PC-3 (cell line): ENCODE data around the gene RNF123. TPM values are rescaled to one million over a fixed set of nuclear protein-coding genes. Genes with fewer than 3 reads are reported as not detected.

Experiments used
- ATAC-seq: fragments of 200-7000 bp; cut with Tn5 transposase; 2 replicates; pipeline ENCODE4 v1.9.1; 2020; ENCODE audit warnings: mild to moderate bottlenecking, moderate library complexity
- BruUV-seq: library from RNA; stranded (reverse); fragments of 400-500 nt; replicated peaks from 2 replicates; lab custom pipeline; 2021; lab: Mats Ljungman, UMichigan
- CTCF ChIA-PET: fragments of 300-600 bp; sonication (Branson Sonifier 250); formaldehyde crosslinking; loops from one replicate; lab custom pipeline; 2022; ENCODE audit warnings: antibody characterized with exemption; lab: Charles Lee
- POLR2A ChIA-PET: fragments of 300-600 bp; sonication (Branson Sonifier 250); formaldehyde crosslinking; loops from one replicate; lab custom pipeline; 2022; ENCODE audit warnings: antibody characterized with exemption; ENCODE audit not compliant: unreplicated experiment; lab: Charles Lee
- DNase-seq: peaks from one replicate; pipeline ENCODE4 v3.0.0-alpha.2; 2015
- H2AFZ ChIP-seq: fragments of 300-600 bp; sonication (generic); 2 replicates; pipeline ENCODE4 v1.6.0; 2016; ENCODE audit warnings: antibody characterized with exemption, low read length
- H3F3A ChIP-seq: fragments of 300-600 bp; sonication (generic); one replicate; pipeline ENCODE4 v1.6.0; 2017; ENCODE audit warnings: antibody characterized with exemption, low read length, control low read depth, mild to moderate bottlenecking; ENCODE audit not compliant: unreplicated experiment
- H3K27ac ChIP-seq: fragments of 300-600 bp; sonication (generic); 2 replicates; pipeline ENCODE4 v1.5.1; 2016; ENCODE audit warnings: mild to moderate bottlenecking, low read length
- H3K27me3 ChIP-seq: fragments of 300-600 bp; sonication (generic); 2 replicates; pipeline ENCODE4 v1.6.1; 2016; ENCODE audit warnings: low read length, mixed read lengths
- H3K36me3 ChIP-seq: fragments of 300-600 bp; sonication (generic); 2 replicates; pipeline ENCODE4 v1.6.1; 2016; ENCODE audit warnings: low read depth, mixed run types, low read length, mixed read lengths
- H3K4me1 ChIP-seq: fragments of 300-600 bp; sonication (generic); 2 replicates; pipeline ENCODE4 v1.5.1; 2016; ENCODE audit warnings: low read length; ENCODE audit not compliant: insufficient read depth
- H3K4me2 ChIP-seq: fragments of 300-600 bp; sonication (generic); 2 replicates; pipeline ENCODE4 v1.6.0; 2016; ENCODE audit warnings: low read length
- H3K4me3 ChIP-seq: fragments of 300-600 bp; sonication (generic); 2 replicates; pipeline ENCODE4 v1.5.1; 2016; ENCODE audit warnings: mild to moderate bottlenecking, low read length, mixed read lengths
- H3K79me2 ChIP-seq: fragments of 300-600 bp; sonication (generic); 2 replicates; pipeline ENCODE4 v1.6.1; 2017; ENCODE audit warnings: low read length, mixed read lengths
- H3K9ac ChIP-seq: fragments of 300-600 bp; sonication (generic); 2 replicates; pipeline ENCODE4 v1.6.0; 2016; ENCODE audit warnings: mild to moderate bottlenecking, low read length
- H3K9me2 ChIP-seq: fragments of 300-600 bp; sonication (generic); replicated peaks from 2 replicates; pipeline ENCODE4 v1.6.1; 2016; ENCODE audit warnings: mixed run types, low read length, mixed read lengths
- H3K9me3 ChIP-seq: fragments of 300-600 bp; sonication (generic); 2 replicates; pipeline ENCODE4 v1.6.1; 2016; ENCODE audit warnings: low read length, mixed read lengths
- H4K20me1 ChIP-seq: fragments of 300-600 bp; sonication (generic); 2 replicates; pipeline ENCODE4 v1.6.1; 2016; ENCODE audit warnings: low read length, mixed read lengths
- EZH2 ChIP-seq: fragments of 300-600 bp; sonication (generic); IDR thresholded peaks from one replicate; pipeline ENCODE4 v1.6.1; 2017; ENCODE audit warnings: antibody characterized with exemption, mild to moderate bottlenecking, low read length; ENCODE audit not compliant: unreplicated experiment
- EZH2phosphoT487 ChIP-seq: fragments of 300-600 bp; sonication (generic); IDR thresholded peaks from 2 replicates; pipeline ENCODE4 v1.6.1; 2018; ENCODE audit warnings: mild to moderate bottlenecking, antibody characterized with exemption, low read length, borderline replicate concordance
- intact Hi-C: fragments of 100-400 bp; cut with micrococcal nuclease; formaldehyde crosslinking; loops from 2 replicates; pipeline ENCODE4 v1.9.0; 2023
- total RNA-seq: library from RNA; depleted of rRNA; stranded (reverse); fragments of >200 nt; gene quantifications from 2 replicates; pipeline ENCODE4 v1.2.3, GENCODE V29; 2014
- TF ChIP-seq, protein P1 (sequence below): fragments of 300-600 bp; sonication (generic); conservative IDR thresholded peaks from 2 replicates; pipeline ENCODE4 v1.5.1; 2017; ENCODE audit warnings: antibody characterized with exemption, low read depth, mild to moderate bottlenecking, low read length

Gene RNF123
- total RNA-seq, 1 experiment from 2014 or later, result 38.6 TPM

DNA sequence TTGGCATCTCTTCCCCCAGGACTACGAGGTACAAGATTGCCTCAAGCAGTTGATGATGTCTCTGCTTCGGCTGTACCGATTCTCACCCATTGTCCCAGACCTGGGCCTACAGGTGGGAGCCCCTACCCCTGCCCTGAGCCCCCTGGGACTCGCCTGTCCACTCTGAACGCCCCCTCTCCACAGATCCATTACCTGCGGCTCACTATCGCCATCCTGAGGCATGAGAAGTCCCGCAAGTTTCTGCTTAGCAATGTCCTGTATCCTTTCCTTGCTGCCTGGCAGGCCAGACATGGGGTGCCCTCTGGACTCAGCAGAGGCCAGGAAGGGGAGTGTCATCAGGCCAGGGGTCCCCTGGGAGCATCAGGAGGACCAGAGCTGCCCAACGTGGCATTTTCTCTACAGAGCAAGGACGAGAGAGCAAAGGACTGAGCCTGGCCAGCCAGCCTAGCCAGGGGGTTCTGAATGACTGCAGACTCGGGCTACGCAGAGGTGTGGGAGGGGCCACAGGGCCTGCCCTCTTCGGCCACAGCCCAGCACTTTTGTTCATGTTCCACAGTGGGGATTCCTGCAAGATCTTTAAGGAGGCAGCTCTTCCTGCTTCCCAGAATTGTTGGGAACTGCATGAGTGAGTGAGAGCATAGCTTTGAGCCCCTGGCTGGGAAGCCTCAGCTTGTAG, 11.2 kb downstream of the RNF123 start:
- no TSS peak for BruUV-seq
- no peak for DNase-seq
- Histone ChIP-seq H3K79me2 (no peaks in the 10 kb centered on the region), H4K20me1 (no peaks in the 10 kb centered on the region), H3K4me3 (no peak overlapping the region), H3K4me2 (no peak overlapping the region), H3K27me3 (no peaks in the 10 kb centered on the region), H3K9ac (no peak overlapping the region), H3K27ac (no peak overlapping the region), H3K9me2 (no peaks in the 10 kb centered on the region), H3K4me1 (no peaks in the 10 kb centered on the region), H3F3A (no peaks in the 10 kb centered on the region), H3K36me3 (peaks cover 5% of the 10 kb centered on the region; the same call in 1 of the 2 replicates), H2AFZ (no peak overlapping the region), H3K9me3 (no peaks in the 10 kb centered on the region)
- TF ChIP-seq EZH2 (no peak), EZH2phosphoT487 (no peak)
- TF ChIP-seq, protein P1, sequence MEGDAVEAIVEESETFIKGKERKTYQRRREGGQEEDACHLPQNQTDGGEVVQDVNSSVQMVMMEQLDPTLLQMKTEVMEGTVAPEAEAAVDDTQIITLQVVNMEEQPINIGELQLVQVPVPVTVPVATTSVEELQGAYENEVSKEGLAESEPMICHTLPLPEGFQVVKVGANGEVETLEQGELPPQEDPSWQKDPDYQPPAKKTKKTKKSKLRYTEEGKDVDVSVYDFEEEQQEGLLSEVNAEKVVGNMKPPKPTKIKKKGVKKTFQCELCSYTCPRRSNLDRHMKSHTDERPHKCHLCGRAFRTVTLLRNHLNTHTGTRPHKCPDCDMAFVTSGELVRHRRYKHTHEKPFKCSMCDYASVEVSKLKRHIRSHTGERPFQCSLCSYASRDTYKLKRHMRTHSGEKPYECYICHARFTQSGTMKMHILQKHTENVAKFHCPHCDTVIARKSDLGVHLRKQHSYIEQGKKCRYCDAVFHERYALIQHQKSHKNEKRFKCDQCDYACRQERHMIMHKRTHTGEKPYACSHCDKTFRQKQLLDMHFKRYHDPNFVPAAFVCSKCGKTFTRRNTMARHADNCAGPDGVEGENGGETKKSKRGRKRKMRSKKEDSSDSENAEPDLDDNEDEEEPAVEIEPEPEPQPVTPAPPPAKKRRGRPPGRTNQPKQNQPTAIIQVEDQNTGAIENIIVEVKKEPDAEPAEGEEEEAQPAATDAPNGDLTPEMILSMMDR, result peak; percentile 46
- ChIA-PET CTCF (interaction anchor here (0.5 to 1.1 kb wide), 4 partner anchors 86 to 280 kb away, joined by 3 to 10 read pairs (median 4); partner anchors contain the start of gene IP6K1), POLR2A (interaction anchor here (0.7 kb wide), 1 partner anchor 102 kb away, joined by 5 read pairs; no protein-coding TSS in a partner anchor)
- intact Hi-C loops, result no loop called here
- no peak for ATAC-seq

DNA sequence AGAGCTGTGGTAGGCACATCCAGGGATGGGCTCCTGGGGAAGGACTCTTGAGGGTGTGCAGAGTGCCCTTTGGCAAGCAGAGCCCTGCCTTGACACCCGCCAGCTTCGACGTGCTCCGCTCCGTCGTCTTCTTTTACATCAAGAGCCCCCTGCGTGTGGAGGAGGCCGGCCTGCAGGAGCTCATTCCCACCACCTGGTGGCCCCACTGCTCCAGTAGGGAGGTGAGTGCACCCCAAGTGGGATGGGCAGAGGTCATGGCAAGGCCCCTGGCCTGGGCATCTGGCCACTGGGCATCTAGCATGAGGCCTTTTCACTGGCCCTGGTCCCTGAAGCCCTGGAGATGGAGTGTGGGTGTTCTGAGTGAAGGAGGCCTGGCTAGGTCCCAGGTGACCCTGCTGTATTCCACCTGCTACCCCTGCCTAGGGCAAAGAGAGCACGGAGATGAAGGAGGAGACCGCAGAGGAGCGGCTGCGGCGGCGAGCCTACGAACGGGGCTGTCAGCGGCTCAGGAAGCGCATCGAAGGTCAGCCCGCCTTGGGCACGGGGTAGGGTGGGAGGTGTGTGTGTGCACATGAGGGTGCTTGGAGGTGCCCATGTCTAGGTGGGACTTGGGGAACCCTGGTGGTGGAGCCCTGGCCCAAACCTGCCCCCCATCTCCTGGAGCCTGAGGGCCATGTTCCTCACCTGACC, 12.2 kb downstream of the RNF123 start:
- Histone ChIP-seq H3K27ac (no peak overlapping the region), H2AFZ (no peak overlapping the region), H3K9ac (no peak overlapping the region), H3K36me3 (peaks cover 10% of the 10 kb centered on the region; the same call in 1 of the 2 replicates), H3K27me3 (no peaks in the 10 kb centered on the region), H3F3A (no peaks in the 10 kb centered on the region), H3K4me1 (no peaks in the 10 kb centered on the region), H3K79me2 (no peaks in the 10 kb centered on the region), H4K20me1 (no peaks in the 10 kb centered on the region), H3K4me2 (no peak overlapping the region), H3K9me2 (no peaks in the 10 kb centered on the region), H3K4me3 (no peak overlapping the region), H3K9me3 (no peaks in the 10 kb centered on the region)
- CTCF ChIA-PET, result interaction anchor here (0.5 to 1.1 kb wide), 4 partner anchors 85 to 279 kb away, joined by 3 to 10 read pairs (median 4); partner anchors contain the start of gene IP6K1
- POLR2A ChIA-PET, result interaction anchor here (0.7 kb wide), 1 partner anchor 101 kb away, joined by 5 read pairs; no protein-coding TSS in a partner anchor
- no peak for TF ChIP-seq EZH2
- TF ChIP-seq, protein P1, result peak; percentile 68
- BruUV-seq, result no TSS peak
- ATAC-seq (no peak), DNase-seq (no peak)
- intact Hi-C loops, result no loop called here

DNA sequence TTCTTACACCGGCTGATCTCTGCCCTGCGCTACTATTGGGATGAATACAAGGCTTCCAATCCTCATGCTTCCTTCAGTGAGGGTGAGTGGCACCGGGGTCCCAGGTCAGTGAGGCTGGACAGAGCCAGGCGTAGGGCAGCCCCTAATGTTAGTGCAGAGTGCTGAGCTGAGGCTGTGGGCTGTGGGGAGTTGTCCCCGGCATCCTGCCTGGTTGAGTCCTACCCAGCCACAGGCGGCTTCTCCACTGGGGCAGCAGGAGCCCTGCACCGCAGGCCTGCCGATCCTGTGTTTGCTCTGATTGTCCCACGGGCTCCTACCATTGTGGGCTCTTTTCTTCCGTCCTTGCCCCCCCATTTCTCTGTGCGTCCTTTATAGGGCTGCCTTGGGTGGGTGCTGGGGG, 13.3 kb downstream of the RNF123 start:
- Histone ChIP-seq H3K9me3 (no peaks in the 10 kb centered on the region), H3K9me2 (no peaks in the 10 kb centered on the region), H3K9ac (no peak overlapping the region), H3K27ac (no peak overlapping the region), H3K4me1 (no peaks in the 10 kb centered on the region), H3K27me3 (no peaks in the 10 kb centered on the region), H3F3A (no peaks in the 10 kb centered on the region), H3K4me2 (no peak overlapping the region), H3K4me3 (no peak overlapping the region), H4K20me1 (no peaks in the 10 kb centered on the region), H3K79me2 (no peaks in the 10 kb centered on the region), H2AFZ (no peak overlapping the region), H3K36me3 (peaks cover 10% of the 10 kb centered on the region; the same call in 1 of the 2 replicates)
- ATAC-seq (no peak), DNase-seq (no peak)
- CTCF ChIA-PET, result no interaction called here
- intact Hi-C loops, result loop anchor here (1.0 kb wide), 3 partner anchors 100 to 204 kb away; no protein-coding TSS in a partner anchor
- POLR2A ChIA-PET, result no interaction called here
- BruUV-seq, result no TSS peak
- TF ChIP-seq EZH2 (no peak), EZH2phosphoT487 (no peak)
- TF ChIP-seq, protein P1, result no peak
